ENCODE data around the gene MEIOSIN.
A peak's percentile ranks its signal among the peaks of the same experiment; 100 is the strongest.

MEIOSIN gene

GRCh38 chr19:45752639-45753038 lies 19.4 kb downstream of the MEIOSIN start:
- Histone ChIP-seq H3K4me3 (ENCODE audit: low read length) (no peak overlapping the region), H3K79me2 (ENCODE audit: control insufficient read depth, low read length) (no peaks in the 10 kb centered on the region), H3K4me2 (ENCODE audit: low read length) (no peak overlapping the region), H3K36me3 (ENCODE audit: control insufficient read depth, low read length) (no peaks in the 10 kb centered on the region), H4K20me1 (ENCODE audit: control insufficient read depth, insufficient read depth, low read depth, low read length) (no peaks in the 10 kb centered on the region), H3K27ac (ENCODE audit: low read depth, low read length) (no peak overlapping the region), H3K9me3 (ENCODE audit: control insufficient read depth, insufficient read depth, low read length) (no peaks in the 10 kb centered on the region), H3K4me1 (ENCODE audit: control insufficient read depth, low read length) (no peaks in the 10 kb centered on the region), H3F3A (ENCODE audit: control insufficient read depth, insufficient read depth) (no peaks in the 10 kb centered on the region), H3K9me2 (replicated peaks; ENCODE audit: control insufficient read depth, low read length) (no peaks in the 10 kb centered on the region), H3K27me3 (ENCODE audit: control insufficient read depth, low read length) (no peaks in the 10 kb centered on the region; the same call in 1 of the 2 replicates)
- TF ChIP-seq, protein P1, sequence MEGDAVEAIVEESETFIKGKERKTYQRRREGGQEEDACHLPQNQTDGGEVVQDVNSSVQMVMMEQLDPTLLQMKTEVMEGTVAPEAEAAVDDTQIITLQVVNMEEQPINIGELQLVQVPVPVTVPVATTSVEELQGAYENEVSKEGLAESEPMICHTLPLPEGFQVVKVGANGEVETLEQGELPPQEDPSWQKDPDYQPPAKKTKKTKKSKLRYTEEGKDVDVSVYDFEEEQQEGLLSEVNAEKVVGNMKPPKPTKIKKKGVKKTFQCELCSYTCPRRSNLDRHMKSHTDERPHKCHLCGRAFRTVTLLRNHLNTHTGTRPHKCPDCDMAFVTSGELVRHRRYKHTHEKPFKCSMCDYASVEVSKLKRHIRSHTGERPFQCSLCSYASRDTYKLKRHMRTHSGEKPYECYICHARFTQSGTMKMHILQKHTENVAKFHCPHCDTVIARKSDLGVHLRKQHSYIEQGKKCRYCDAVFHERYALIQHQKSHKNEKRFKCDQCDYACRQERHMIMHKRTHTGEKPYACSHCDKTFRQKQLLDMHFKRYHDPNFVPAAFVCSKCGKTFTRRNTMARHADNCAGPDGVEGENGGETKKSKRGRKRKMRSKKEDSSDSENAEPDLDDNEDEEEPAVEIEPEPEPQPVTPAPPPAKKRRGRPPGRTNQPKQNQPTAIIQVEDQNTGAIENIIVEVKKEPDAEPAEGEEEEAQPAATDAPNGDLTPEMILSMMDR (IDR thresholded peaks at IDR 0.05; ENCODE audit: low read depth, low read length, poor library complexity, severe bottlenecking), result no peak
- TF ChIP-seq EZH2phosphoT487 (IDR thresholded peaks at IDR 0.05; ENCODE audit: borderline replicate concordance, low read length), result no peak

GRCh38 chr19:45753548-45753947 lies 20.3 kb downstream of the MEIOSIN start:
- Histone ChIP-seq H3K79me2 (ENCODE audit: control insufficient read depth, low read length) (no peaks in the 10 kb centered on the region), H3K9me2 (replicated peaks; ENCODE audit: control insufficient read depth, low read length) (no peaks in the 10 kb centered on the region), H3K27me3 (ENCODE audit: control insufficient read depth, low read length) (no peaks in the 10 kb centered on the region; the same call in 1 of the 2 replicates), H4K20me1 (ENCODE audit: control insufficient read depth, insufficient read depth, low read depth, low read length) (no peaks in the 10 kb centered on the region), H3K4me2 (ENCODE audit: low read length) (no peak overlapping the region), H3K9me3 (ENCODE audit: control insufficient read depth, insufficient read depth, low read length) (no peaks in the 10 kb centered on the region), H3F3A (ENCODE audit: control insufficient read depth, insufficient read depth) (no peaks in the 10 kb centered on the region), H3K4me1 (ENCODE audit: control insufficient read depth, low read length) (no peaks in the 10 kb centered on the region), H3K27ac (ENCODE audit: low read depth, low read length) (no peak overlapping the region), H3K36me3 (ENCODE audit: control insufficient read depth, low read length) (no peaks in the 10 kb centered on the region), H3K4me3 (ENCODE audit: low read length) (no peak overlapping the region)
- TF ChIP-seq, protein P1 (IDR thresholded peaks at IDR 0.05; ENCODE audit: low read depth, low read length, poor library complexity, severe bottlenecking), result peak; percentile 19
- TF ChIP-seq EZH2phosphoT487 (IDR thresholded peaks at IDR 0.05; ENCODE audit: borderline replicate concordance, low read length), result no peak

DNA sequence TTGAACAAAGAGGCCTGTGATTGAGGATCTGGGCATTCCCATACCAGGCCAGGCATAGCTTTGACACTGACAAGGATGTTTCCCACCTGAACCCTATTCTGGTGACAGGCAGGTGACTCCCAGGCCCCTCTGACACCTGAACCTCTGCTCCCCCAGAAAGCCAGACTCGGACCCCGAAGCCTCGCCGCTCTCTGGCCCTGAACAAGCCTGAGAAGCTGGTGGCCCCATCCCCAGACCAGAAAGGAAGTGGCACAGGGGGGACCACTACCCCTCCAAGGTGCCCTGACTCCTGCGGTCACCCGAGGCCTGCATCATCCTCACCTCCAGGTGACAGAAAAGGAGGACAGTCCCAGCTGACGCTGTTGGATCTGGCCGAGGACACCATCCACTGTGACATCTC lies 21.1 kb downstream of the MEIOSIN start:
- no peaks in the 10 kb centered on the region for H3K4me1 ChIP-seq (ENCODE audit: control insufficient read depth, low read length)
- no peaks in the 10 kb centered on the region for H3K79me2 ChIP-seq (ENCODE audit: control insufficient read depth, low read length)

More for the DNA sequence above, 21.1 kb downstream of the MEIOSIN start:
- no peaks in the 10 kb centered on the region for H3F3A ChIP-seq (ENCODE audit: control insufficient read depth, insufficient read depth)
- no peak overlapping the region for H3K27ac ChIP-seq (ENCODE audit: low read depth, low read length)
- H3K9me2 ChIP-seq (replicated peaks; ENCODE audit: control insufficient read depth, low read length), result no peaks in the 10 kb centered on the region
- no peak overlapping the region for H3K4me3 ChIP-seq (ENCODE audit: low read length)
- no peak overlapping the region for H3K4me2 ChIP-seq (ENCODE audit: low read length)
- no peaks in the 10 kb centered on the region for H3K9me3 ChIP-seq (ENCODE audit: control insufficient read depth, insufficient read depth, low read length)
- TF ChIP-seq EZH2phosphoT487 (IDR thresholded peaks at IDR 0.05; ENCODE audit: borderline replicate concordance, low read length), result no peak
- TF ChIP-seq, protein P1 (IDR thresholded peaks at IDR 0.05; ENCODE audit: low read depth, low read length, poor library complexity, severe bottlenecking), result no peak
- no peaks in the 10 kb centered on the region; the same call in 1 of the 2 replicates for H3K27me3 ChIP-seq (ENCODE audit: control insufficient read depth, low read length)
- no peaks in the 10 kb centered on the region for H4K20me1 ChIP-seq (ENCODE audit: control insufficient read depth, insufficient read depth, low read depth, low read length)
- no peaks in the 10 kb centered on the region for H3K36me3 ChIP-seq (ENCODE audit: control insufficient read depth, low read length)
